HepG2 (cell line): ENCODE measurements around the gene ICAM5. TPM values are rescaled to one million over a fixed set of nuclear protein-coding genes. Genes with fewer than 3 reads are reported as not detected.

Experiments
- CREM ChIP-seq, 2 experiments: sonication (generic) in 1 of 2; formaldehyde crosslinking in 1 of 2; IDR thresholded peaks; 2 replicates each; pipeline versions ENCODE4 v1.4.0 to v1.6.1; 2016 to 2020; ENCODE audit warnings: antibody characterized with exemption in 1 of 2, mild to moderate bottlenecking in 1 of 2, missing genetic modification reagents in 1 of 2
- EED ChIP-seq: sonication (generic); formaldehyde crosslinking; IDR thresholded peaks from 2 replicates; pipeline ENCODE4 v1.5.0; 2020; ENCODE audit warnings: mild to moderate bottlenecking, missing genetic modification reagents
- FOSL2 ChIP-seq: sonication (generic); formaldehyde crosslinking; IDR thresholded peaks from 2 replicates; pipeline ENCODE4 v1.4.0; 2020; ENCODE audit warnings: missing genetic modification reagents
- HBP1 ChIP-seq: IDR thresholded peaks from 2 replicates; pipeline ENCODE4 v1.6.1; 2016; ENCODE audit warnings: low read depth, control low read depth
- ISL2 ChIP-seq: sonication (generic); formaldehyde crosslinking; IDR thresholded peaks from 2 replicates; pipeline ENCODE4 v1.5.0; 2020; ENCODE audit warnings: missing genetic modification reagents
- NFIC ChIP-seq: IDR thresholded peaks from 2 replicates; pipeline ENCODE4 v1.6.1; 2012; ENCODE audit warnings: mild to moderate bottlenecking, low read length, inconsistent platforms
- RBFOX2 ChIP-seq: fragments of 200-400 bp; formaldehyde crosslinking; IDR thresholded peaks from 2 replicates; pipeline ENCODE4 v1.6.1; 2017; ENCODE audit warnings: low read depth, mild to moderate bottlenecking, low read length
- ZFX ChIP-seq: sonication (generic); formaldehyde crosslinking; IDR thresholded peaks from 2 replicates; pipeline ENCODE4 v1.4.0; 2020; ENCODE audit warnings: mild to moderate bottlenecking, low read depth, missing genetic modification reagents, moderate library complexity
- ZMAT3 ChIP-seq: sonication (generic); formaldehyde crosslinking; conservative IDR thresholded peaks from 2 replicates; pipeline ENCODE4 v1.7.0; 2021; ENCODE audit warnings: missing genetic modification reagents
- ZNF101 ChIP-seq: sonication (generic); formaldehyde crosslinking; IDR thresholded peaks from 2 replicates; pipeline ENCODE4 v1.4.0; 2020; ENCODE audit warnings: mild to moderate bottlenecking, low read depth, missing genetic modification reagents, borderline replicate concordance
- ZNF136 ChIP-seq: sonication (generic); formaldehyde crosslinking; IDR thresholded peaks from 2 replicates; pipeline ENCODE4 v1.8.1; 2022; ENCODE audit warnings: low read depth, mild to moderate bottlenecking, moderate library complexity, missing genetic modification reagents
- ZNF251 ChIP-seq: sonication (generic); formaldehyde crosslinking; IDR thresholded peaks from 2 replicates; pipeline ENCODE4 v1.9.0; 2021; ENCODE audit warnings: mild to moderate bottlenecking, missing genetic modification reagents
- ZNF549 ChIP-seq: sonication (generic); formaldehyde crosslinking; IDR thresholded peaks from 2 replicates; pipeline ENCODE4 v1.5.0; 2020; ENCODE audit warnings: missing genetic modification reagents
- ZNF672 ChIP-seq: sonication (generic); formaldehyde crosslinking; IDR thresholded peaks from 2 replicates; pipeline ENCODE4 v1.8.1; 2022; ENCODE audit warnings: missing genetic modification reagents
- ZNF776 ChIP-seq: sonication (generic); formaldehyde crosslinking; IDR thresholded peaks from 2 replicates; pipeline ENCODE4 v1.4.0; 2020; ENCODE audit warnings: mild to moderate bottlenecking, missing genetic modification reagents
- ZNF780A ChIP-seq: sonication (generic); formaldehyde crosslinking; IDR thresholded peaks from 2 replicates; pipeline ENCODE4 v1.8.0; 2022; ENCODE audit warnings: mild to moderate bottlenecking, missing genetic modification reagents, moderate library complexity
- ZNF816 ChIP-seq: sonication (generic); formaldehyde crosslinking; IDR thresholded peaks from 2 replicates; pipeline ENCODE4 v1.8.0; 2022; ENCODE audit warnings: missing genetic modification reagents, mild to moderate bottlenecking, borderline replicate concordance
- polyA plus RNA-seq, 8 experiments: library from polyadenylated mRNA; depleted of rRNA in 3 of 8; stranded (reverse) in 7 of 8; unstranded in 1 of 8; fragments of >200 nt; fragmentation: Illumina TruSeq in 4 of 8; extraction: Trizol in 4 of 8; gene quantifications; 2 replicates each; pipeline versions ENCODE4 v1.2.1 to v1.2.3, GENCODE V29; 2011 to 2016; ENCODE audit warnings: low read depth in 4 of 8, missing spikeins in 1 of 8, mixed read lengths in 1 of 8; ENCODE audit not compliant: insufficient read depth in 1 of 8
- total RNA-seq, 5 experiments: library from RNA; depleted of rRNA; stranded (reverse); fragments of >200 nt; fragmentation: Illumina TruSeq; extraction: Trizol; gene quantifications; 2 replicates each; pipeline ENCODE4 v1.2.3, GENCODE V29; 2016; ENCODE audit warnings: low read depth in 1 of 5
- TF ChIP-seq, protein P1 (sequence below): sonication (generic); formaldehyde crosslinking; IDR thresholded peaks from 2 replicates; pipeline ENCODE4 v1.5.1; 2020; ENCODE audit warnings: missing genetic modification reagents, mild to moderate bottlenecking, borderline replicate concordance
- TF ChIP-seq, protein P2 (sequence below): sonication (generic); formaldehyde crosslinking; IDR thresholded peaks from 2 replicates; pipeline ENCODE4 v1.4.0; 2020; ENCODE audit warnings: missing genetic modification reagents
- TF ChIP-seq, protein P3 (sequence below): sonication (generic); formaldehyde crosslinking; IDR thresholded peaks from 2 replicates; pipeline ENCODE4 v1.5.1; 2020; ENCODE audit warnings: mild to moderate bottlenecking, missing genetic modification reagents, moderate library complexity
- TF ChIP-seq, protein P4 (sequence below): sonication (generic); formaldehyde crosslinking; IDR thresholded peaks from 2 replicates; pipeline ENCODE4 v1.4.0; 2020; ENCODE audit warnings: missing genetic modification reagents, borderline replicate concordance

The ICAM5 gene
- total and polyA plus RNA-seq, 2 of the 13 experiments (the other 11 are each of a cell fraction or from before 2014, with no cell fraction given), result 0.46 to 1.6 TPM

DNA sequence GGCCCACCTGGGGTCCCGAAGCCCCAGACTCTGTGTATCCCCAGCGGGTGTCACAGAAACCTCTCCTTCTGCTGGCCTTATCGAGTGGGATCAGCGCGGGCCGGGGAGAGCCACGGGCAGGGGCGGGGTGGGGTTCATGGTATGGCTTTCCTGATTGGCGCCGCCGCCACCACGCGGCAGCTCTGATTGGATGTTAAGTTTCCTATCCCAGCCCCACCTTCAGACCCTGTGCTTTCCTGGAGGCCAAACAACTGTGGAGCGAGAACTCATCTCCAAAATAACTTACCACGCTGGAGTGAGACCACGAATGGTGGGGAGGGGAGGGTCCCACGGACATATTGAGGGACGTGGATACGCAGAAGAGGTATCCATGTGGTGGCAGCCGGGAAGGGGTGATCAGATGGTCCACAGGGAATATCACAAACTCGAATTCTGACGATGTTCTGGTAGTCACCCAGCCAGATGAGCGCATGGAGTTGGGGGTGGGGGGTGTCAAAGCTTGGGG lies 1.0 kb upstream of the ICAM5 start (continued):
- no peak for TF ChIP-seq ISL2 (CRISPR knock-in tag)
- TF ChIP-seq HBP1 (CRISPR knock-in tag), result no peak
- 0 out of 2 replicates have a peak, but pooled peaks have one; percentile 1 for TF ChIP-seq RBFOX2
- TF ChIP-seq ZFX (CRISPR knock-in tag), result peak; percentile 60
- TF ChIP-seq, protein P1, sequence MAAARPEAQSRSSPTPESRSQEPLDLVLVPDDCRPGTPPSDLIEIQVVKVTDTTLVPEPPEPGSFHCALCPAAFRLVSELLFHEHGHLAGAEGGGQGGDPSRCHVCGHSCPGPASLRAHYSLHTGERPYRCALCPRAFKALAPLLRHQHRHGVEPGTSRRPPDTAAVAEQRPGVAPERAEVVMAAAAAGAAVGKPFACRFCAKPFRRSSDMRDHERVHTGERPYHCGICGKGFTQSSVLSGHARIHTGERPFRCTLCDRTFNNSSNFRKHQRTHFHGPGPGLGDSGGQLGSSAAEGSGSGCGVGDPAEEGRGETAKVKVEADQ (CRISPR knock-in tag), result no peak
- no peak for TF ChIP-seq ZNF251 (CRISPR knock-in tag)
- no peak for TF ChIP-seq FOSL2
- TF ChIP-seq, protein P2, sequence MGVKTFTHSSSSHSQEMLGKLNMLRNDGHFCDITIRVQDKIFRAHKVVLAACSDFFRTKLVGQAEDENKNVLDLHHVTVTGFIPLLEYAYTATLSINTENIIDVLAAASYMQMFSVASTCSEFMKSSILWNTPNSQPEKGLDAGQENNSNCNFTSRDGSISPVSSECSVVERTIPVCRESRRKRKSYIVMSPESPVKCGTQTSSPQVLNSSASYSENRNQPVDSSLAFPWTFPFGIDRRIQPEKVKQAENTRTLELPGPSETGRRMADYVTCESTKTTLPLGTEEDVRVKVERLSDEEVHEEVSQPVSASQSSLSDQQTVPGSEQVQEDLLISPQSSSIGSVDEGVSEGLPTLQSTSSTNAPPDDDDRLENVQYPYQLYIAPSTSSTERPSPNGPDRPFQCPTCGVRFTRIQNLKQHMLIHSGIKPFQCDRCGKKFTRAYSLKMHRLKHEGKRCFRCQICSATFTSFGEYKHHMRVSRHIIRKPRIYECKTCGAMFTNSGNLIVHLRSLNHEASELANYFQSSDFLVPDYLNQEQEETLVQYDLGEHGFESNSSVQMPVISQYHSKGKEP (CRISPR knock-in tag), result 0 out of 2 replicates have a peak, but pooled peaks have one; percentile 36
- no peak for TF ChIP-seq CREM (IDR thresholded peaks at IDR 0.05)
- TF ChIP-seq CREM (CRISPR knock-in tag; IDR thresholded peaks at IDR 0.05), result no peak
- TF ChIP-seq ZNF672 (CRISPR knock-in tag), result no peak
- no peak for TF ChIP-seq ZNF780A (CRISPR knock-in tag)
- TF ChIP-seq ZNF101 (CRISPR knock-in tag), result no peak
- peak; percentile 59 for TF ChIP-seq ZNF136 (CRISPR knock-in tag)
- no peak for TF ChIP-seq ZNF776 (CRISPR knock-in tag)
- no peak for TF ChIP-seq ZNF549 (CRISPR knock-in tag)
- no peak for TF ChIP-seq NFIC
- TF ChIP-seq, protein P3, sequence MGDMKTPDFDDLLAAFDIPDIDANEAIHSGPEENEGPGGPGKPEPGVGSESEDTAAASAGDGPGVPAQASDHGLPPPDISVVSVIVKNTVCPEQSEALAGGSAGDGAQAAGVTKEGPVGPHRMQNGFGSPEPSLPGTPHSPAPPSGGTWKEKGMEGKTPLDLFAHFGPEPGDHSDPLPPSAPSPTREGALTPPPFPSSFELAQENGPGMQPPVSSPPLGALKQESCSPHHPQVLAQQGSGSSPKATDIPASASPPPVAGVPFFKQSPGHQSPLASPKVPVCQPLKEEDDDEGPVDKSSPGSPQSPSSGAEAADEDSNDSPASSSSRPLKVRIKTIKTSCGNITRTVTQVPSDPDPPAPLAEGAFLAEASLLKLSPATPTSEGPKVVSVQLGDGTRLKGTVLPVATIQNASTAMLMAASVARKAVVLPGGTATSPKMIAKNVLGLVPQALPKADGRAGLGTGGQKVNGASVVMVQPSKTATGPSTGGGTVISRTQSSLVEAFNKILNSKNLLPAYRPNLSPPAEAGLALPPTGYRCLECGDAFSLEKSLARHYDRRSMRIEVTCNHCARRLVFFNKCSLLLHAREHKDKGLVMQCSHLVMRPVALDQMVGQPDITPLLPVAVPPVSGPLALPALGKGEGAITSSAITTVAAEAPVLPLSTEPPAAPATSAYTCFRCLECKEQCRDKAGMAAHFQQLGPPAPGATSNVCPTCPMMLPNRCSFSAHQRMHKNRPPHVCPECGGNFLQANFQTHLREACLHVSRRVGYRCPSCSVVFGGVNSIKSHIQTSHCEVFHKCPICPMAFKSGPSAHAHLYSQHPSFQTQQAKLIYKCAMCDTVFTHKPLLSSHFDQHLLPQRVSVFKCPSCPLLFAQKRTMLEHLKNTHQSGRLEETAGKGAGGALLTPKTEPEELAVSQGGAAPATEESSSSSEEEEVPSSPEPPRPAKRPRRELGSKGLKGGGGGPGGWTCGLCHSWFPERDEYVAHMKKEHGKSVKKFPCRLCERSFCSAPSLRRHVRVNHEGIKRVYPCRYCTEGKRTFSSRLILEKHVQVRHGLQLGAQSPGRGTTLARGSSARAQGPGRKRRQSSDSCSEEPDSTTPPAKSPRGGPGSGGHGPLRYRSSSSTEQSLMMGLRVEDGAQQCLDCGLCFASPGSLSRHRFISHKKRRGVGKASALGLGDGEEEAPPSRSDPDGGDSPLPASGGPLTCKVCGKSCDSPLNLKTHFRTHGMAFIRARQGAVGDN, result no peak
- 0 out of 2 replicates have a peak, but pooled peaks have one; percentile 16 for TF ChIP-seq ZMAT3 (CRISPR knock-in tag)
- TF ChIP-seq EED (CRISPR knock-in tag), result no peak
- TF ChIP-seq, protein P4, sequence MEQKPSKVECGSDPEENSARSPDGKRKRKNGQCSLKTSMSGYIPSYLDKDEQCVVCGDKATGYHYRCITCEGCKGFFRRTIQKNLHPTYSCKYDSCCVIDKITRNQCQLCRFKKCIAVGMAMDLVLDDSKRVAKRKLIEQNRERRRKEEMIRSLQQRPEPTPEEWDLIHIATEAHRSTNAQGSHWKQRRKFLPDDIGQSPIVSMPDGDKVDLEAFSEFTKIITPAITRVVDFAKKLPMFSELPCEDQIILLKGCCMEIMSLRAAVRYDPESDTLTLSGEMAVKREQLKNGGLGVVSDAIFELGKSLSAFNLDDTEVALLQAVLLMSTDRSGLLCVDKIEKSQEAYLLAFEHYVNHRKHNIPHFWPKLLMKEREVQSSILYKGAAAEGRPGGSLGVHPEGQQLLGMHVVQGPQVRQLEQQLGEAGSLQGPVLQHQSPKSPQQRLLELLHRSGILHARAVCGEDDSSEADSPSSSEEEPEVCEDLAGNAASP (CRISPR knock-in tag), result no peak
- TF ChIP-seq ZNF816 (CRISPR knock-in tag), result no peak
